ENCODE data around the gene DNAH2. TPM values are rescaled to one million over a fixed set of nuclear protein-coding genes. Genes with fewer than 3 reads are reported as not detected.

DNAH2 gene
- polyA plus RNA-seq, 1 experiment, result 0.06 TPM

GRCh38 chr17:7711051-7711755, 6.3 kb upstream of the DNAH2 start:
- no peaks in the 10 kb centered on the region for H3K9me3 ChIP-seq (ENCODE audit: control insufficient read depth, insufficient read depth, low read length)
- ChIA-PET CTCF (interaction anchor here (1.0 kb wide), 1 partner anchor 23 kb away, joined by 5 read pairs; the partner anchor contains the start of gene WRAP53), POLR2A (no interaction called here)
- TF ChIP-seq CTCF (IDR thresholded peaks at IDR 0.05; ENCODE audit: low read depth, low read length), result peak; percentile 11; the same call in 1 of the 2 replicates
- peaks cover 31% of the 10 kb centered on the region for H3K27me3 ChIP-seq (ENCODE audit: control insufficient read depth, insufficient read depth, low read length)
- H3K27ac ChIP-seq (ENCODE audit: low read depth, low read length), result no peak overlapping the region
- no peak overlapping the region for H3K4me3 ChIP-seq (ENCODE audit: low read depth, low read length)
- DNase-seq (ENCODE audit: low read depth, low spot score), result no peak

DNA sequence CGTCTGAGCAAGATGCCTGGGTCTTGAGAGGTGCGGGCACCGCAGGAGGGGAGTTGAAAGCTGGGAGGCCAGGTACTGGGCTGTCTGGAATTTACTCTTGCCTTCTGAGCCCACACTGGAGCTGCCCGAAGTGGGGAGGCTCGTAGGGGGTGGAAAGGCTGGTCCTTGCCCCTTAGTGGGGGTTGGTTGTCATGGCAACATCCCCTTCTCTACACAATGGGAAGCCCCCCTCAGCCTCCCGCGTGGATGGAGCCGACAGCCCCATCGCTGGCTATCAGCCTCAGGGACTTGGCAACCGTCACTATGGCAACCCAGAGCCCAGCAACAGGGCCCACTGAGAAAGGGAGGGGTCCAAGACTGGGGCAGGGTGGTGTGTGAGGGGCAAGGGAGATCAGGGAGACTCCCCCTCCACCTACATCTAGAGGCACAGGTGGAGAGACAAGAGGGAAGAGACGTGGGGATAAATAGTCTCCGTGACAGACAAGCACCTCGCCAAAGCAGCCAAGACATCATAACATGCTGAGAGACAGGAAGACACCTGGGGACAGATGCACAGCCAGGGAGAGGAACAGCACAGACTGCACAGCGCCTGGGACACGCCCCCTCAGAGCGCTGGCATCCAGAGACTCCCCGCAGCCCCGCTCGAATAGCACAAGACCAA, 5.3 kb upstream of the DNAH2 start:
- CTCF ChIA-PET, result no interaction called here
- Histone ChIP-seq H3K9me3 (ENCODE audit: control insufficient read depth, insufficient read depth, low read length) (no peaks in the 10 kb centered on the region), H3K27ac (ENCODE audit: low read depth, low read length) (no peak overlapping the region), H3K4me3 (ENCODE audit: low read depth, low read length) (no peak overlapping the region), H3K27me3 (ENCODE audit: control insufficient read depth, insufficient read depth, low read length) (peaks cover 28% of the 10 kb centered on the region)
- POLR2A ChIA-PET, result no interaction called here
- no peak for DNase-seq (ENCODE audit: low read depth, low spot score)
- TF ChIP-seq CTCF (IDR thresholded peaks at IDR 0.05; ENCODE audit: low read depth, low read length), result no peak

DNA sequence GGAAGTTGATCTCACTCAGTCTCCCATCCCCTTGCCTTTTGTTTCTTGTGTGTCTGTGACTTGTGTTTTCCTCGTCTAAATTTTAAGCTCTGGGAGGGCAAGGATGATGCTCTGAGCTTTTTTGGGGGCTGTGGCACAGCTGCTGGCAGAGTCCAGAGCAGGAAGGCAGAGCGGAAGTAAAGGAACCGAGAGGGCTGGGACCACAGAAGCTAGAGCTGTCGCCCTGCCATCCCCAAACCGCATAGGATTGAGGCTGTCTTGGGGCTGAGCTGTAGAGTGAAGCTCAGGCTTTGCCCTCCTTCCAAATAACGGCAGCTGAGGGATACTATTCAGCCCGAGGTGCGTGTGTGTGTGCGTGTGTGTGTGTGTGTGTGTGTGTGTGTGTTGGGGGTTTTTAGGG, 3.8 kb upstream of the DNAH2 start:
- CTCF ChIA-PET, result interaction anchor here (1.6 kb wide), 1 partner anchor 26 kb away, joined by 5 read pairs; the partner anchor contains the start of genes TP53 and WRAP53
- DNase-seq (ENCODE audit: low read depth, low spot score), result no peak
- POLR2A ChIA-PET, result interaction anchor here (0.6 to 1.1 kb wide), 2 partner anchors 12 to 26 kb away, joined by 3 to 5 read pairs; partner anchors contain the start of gene TP53

GRCh38 chr17:7714721-7715594, 2.6 kb upstream of the DNAH2 start:
- Histone ChIP-seq H3K9me3 (ENCODE audit: control insufficient read depth, insufficient read depth, low read length) (no peaks in the 10 kb centered on the region), H3K4me3 (ENCODE audit: low read depth, low read length) (no peak overlapping the region), H3K27me3 (ENCODE audit: control insufficient read depth, insufficient read depth, low read length) (peaks cover 41% of the 10 kb centered on the region), H3K27ac (ENCODE audit: low read depth, low read length) (no peak overlapping the region)
- ChIA-PET POLR2A (interaction anchor here (1.0 kb wide), 1 partner anchor 28 kb away, joined by 3 read pairs; the partner anchor contains the start of gene TP53), CTCF (interaction anchor here (1.6 kb wide), 1 partner anchor 27 kb away, joined by 5 read pairs; the partner anchor contains the start of genes TP53 and WRAP53)
- DNase-seq (ENCODE audit: low read depth, low spot score), result no peak
- no peak for TF ChIP-seq CTCF (IDR thresholded peaks at IDR 0.05; ENCODE audit: low read depth, low read length)

More for the DNA sequence above, 3.8 kb upstream of the DNAH2 start:
- no peak for TF ChIP-seq CTCF (IDR thresholded peaks at IDR 0.05; ENCODE audit: low read depth, low read length)
- Histone ChIP-seq H3K9me3 (ENCODE audit: control insufficient read depth, insufficient read depth, low read length) (no peaks in the 10 kb centered on the region), H3K27me3 (ENCODE audit: control insufficient read depth, insufficient read depth, low read length) (peaks cover 32% of the 10 kb centered on the region), H3K4me3 (ENCODE audit: low read depth, low read length) (no peak overlapping the region), H3K27ac (ENCODE audit: low read depth, low read length) (no peak overlapping the region)
